Temporal lobe (tissue), 2 donors: ENCODE measurements around the gene LMNTD1. TPM values are rescaled to one million over a fixed set of nuclear protein-coding genes. Genes with fewer than 3 reads are reported as not detected.

Experiments used
- small RNA-seq: library from RNA; depleted of rRNA; stranded (forward); fragments of <200 nt; gene quantifications from one replicate; pipeline ENCODE3, GENCODE V24; 2014; ENCODE audit warnings: low replicate concordance
- total RNA-seq: library from RNA; depleted of rRNA; stranded (reverse); fragments of >200 nt; gene quantifications from one replicate; pipeline ENCODE4 v1.2.3, GENCODE V29; 2014

Gene LMNTD1
- total RNA-seq, 1 donor from 2014 or later: 1.2 TPM

Small RNAs within 50 kb of the gene (small RNA-seq; reads per million reads assigned to genes)
- gene TUBB4BP1: not detected
